ENCODE measurements around the gene FCN3. TPM values are rescaled to one million over a fixed set of nuclear protein-coding genes. Genes with fewer than 3 reads are reported as not detected.
"Not testable (repeated sequence)": the region's sequence is repeated elsewhere in the genome, so short reads cannot be mapped to it uniquely, and the experiment has no call there.

The FCN3 gene
- total RNA-seq, 1 donor from 2014 or later, result not detected

GRCh38 chr1:27405598-27406361 lies 31.2 kb upstream of the FCN3 start:
- H3K4me1 Mint-ChIP-seq (ENCODE audit: low read depth); H3K4me3 Mint-ChIP-seq; H3K27me3 Mint-ChIP-seq (ENCODE audit: insufficient read depth); intact Hi-C loops (cut with micrococcal nuclease); DNase-seq (ENCODE audit: low spot score); H3K27ac Mint-ChIP-seq; H3K9me3 Mint-ChIP-seq: not testable (repeated sequence)
- peaks cover 31% of the 10 kb centered on the region for H3K36me3 Mint-ChIP-seq (ENCODE audit: low read depth)

DNA sequence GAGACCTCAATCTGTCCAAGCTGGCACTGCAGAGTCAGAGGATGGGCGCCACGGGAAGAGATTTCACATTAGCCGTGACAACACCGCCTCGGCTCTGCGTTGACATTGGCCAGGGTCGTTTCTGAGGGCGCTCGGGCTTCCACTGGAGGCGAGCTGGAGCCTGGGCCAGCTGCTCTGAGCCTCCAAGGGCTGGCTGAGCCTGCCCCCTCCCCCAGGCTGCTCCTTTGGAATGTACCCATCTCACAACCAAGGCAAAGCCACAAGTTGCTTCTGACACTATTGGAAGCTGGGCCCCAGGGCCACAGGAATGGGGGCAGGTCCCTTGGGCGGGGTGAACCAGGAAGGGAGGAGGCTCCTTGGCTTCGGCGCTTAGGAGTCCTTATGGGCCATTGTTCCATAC lies 30.4 kb upstream of the FCN3 start:
- Mint-ChIP-seq H3K27me3 (ENCODE audit: insufficient read depth) (no peaks in the 10 kb centered on the region), H3K27ac (no peak overlapping the region), H3K4me1 (ENCODE audit: low read depth) (peaks cover 6% of the 10 kb centered on the region), H3K36me3 (ENCODE audit: low read depth) (peaks cover 28% of the 10 kb centered on the region), H3K9me3 (no peaks in the 10 kb centered on the region), H3K4me3 (no peak overlapping the region)
- DNase-seq (ENCODE audit: low spot score), result no peak
- intact Hi-C loops (cut with micrococcal nuclease), result no loop called here

GRCh38 chr1:27403931-27404330 lies 29.3 kb upstream of the FCN3 start:
- Mint-ChIP-seq H3K4me3 (no peak overlapping the region), H3K9me3 (no peaks in the 10 kb centered on the region), H3K4me1 (ENCODE audit: low read depth) (peaks cover 6% of the 10 kb centered on the region), H3K36me3 (ENCODE audit: low read depth) (peaks cover 23% of the 10 kb centered on the region), H3K27me3 (ENCODE audit: insufficient read depth) (no peaks in the 10 kb centered on the region), H3K27ac (peak overlapping the region; percentile 48)
- intact Hi-C loops (cut with micrococcal nuclease), result loop anchor here (1.0 kb wide), 1 partner anchor 202 kb away; no protein-coding TSS in a partner anchor
- DNase-seq (ENCODE audit: low spot score), result no peak

- Mint-ChIP-seq H3K27ac (no peak overlapping the region), H3K9me3 (no peaks in the 10 kb centered on the region), H3K36me3 (ENCODE audit: low read depth) (peaks cover 18% of the 10 kb centered on the region), H3K4me1 (ENCODE audit: low read depth) (peaks cover 6% of the 10 kb centered on the region), H3K4me3 (no peak overlapping the region), H3K27me3 (ENCODE audit: insufficient read depth) (no peaks in the 10 kb centered on the region)
- no peak for DNase-seq (ENCODE audit: low spot score)
- intact Hi-C loops (cut with micrococcal nuclease), result loop anchor here (1.0 kb wide), 1 partner anchor 203 kb away; no protein-coding TSS in a partner anchor
Measured at GRCh38 chr1:27403065-27403726, 28.6 kb upstream of the FCN3 start.

DNA sequence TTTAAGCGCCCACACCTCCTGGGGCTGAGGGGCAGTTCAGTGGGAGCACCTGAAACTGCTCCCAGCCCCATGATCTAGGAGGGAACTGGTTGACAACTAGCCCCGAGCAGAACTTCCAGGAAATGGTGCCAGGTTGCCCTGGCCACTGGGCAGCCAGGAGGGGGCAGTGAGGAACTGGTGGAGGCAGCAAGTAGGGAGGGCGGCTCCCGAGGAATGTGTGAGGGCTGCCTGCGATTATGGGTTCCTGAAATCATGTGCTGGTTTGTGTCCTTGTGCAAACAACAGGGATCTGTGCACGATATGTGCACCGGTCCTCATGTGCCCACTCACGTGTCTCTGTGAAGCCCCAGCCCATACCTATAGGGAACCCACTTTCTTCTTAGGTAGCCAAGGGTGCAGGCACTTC lies 27.7 kb upstream of the FCN3 start:
- intact Hi-C loops (cut with micrococcal nuclease), result no loop called here
- no peak for DNase-seq (ENCODE audit: low spot score)
- H3K4me3 Mint-ChIP-seq, result no peak overlapping the region
- H3K9me3 Mint-ChIP-seq, result no peaks in the 10 kb centered on the region
- peaks cover 6% of the 10 kb centered on the region for H3K4me1 Mint-ChIP-seq (ENCODE audit: low read depth)
- H3K27me3 Mint-ChIP-seq (ENCODE audit: insufficient read depth), result no peaks in the 10 kb centered on the region
- peaks cover 11% of the 10 kb centered on the region for H3K36me3 Mint-ChIP-seq (ENCODE audit: low read depth)
- H3K27ac Mint-ChIP-seq, result no peak overlapping the region

DNA sequence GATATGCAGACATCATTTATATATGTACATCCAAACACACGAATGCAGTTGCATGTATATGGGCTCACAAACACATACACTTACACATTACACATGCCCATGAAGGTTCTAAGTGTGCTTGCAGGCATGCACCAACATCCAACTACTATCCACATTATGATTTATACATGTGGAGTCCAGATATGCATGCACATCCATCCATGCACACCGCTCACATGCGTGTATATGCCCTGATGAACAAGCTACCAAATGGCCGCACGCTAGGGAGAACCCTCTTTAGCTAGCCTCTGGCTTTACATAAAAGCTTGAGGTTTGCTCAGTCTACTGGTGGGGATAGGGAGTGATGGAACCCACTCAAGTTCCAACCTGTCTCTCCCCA lies 26.3 kb upstream of the FCN3 start:
- DNase-seq (ENCODE audit: low spot score), result no peak
- Mint-ChIP-seq H3K27me3 (ENCODE audit: insufficient read depth) (no peaks in the 10 kb centered on the region), H3K9me3 (no peaks in the 10 kb centered on the region), H3K4me3 (no peak overlapping the region), H3K27ac (no peak overlapping the region), H3K36me3 (ENCODE audit: low read depth) (peaks cover 7% of the 10 kb centered on the region), H3K4me1 (ENCODE audit: low read depth) (peaks cover 6% of the 10 kb centered on the region)
- intact Hi-C loops (cut with micrococcal nuclease), result no loop called here

GRCh38 chr1:27400082-27400962 lies 25.7 kb upstream of the FCN3 start:
- Mint-ChIP-seq H3K4me3 (no peak overlapping the region), H3K9me3 (no peaks in the 10 kb centered on the region), H3K36me3 (ENCODE audit: low read depth) (peaks cover 7% of the 10 kb centered on the region), H3K27me3 (ENCODE audit: insufficient read depth) (no peaks in the 10 kb centered on the region), H3K4me1 (ENCODE audit: low read depth) (peaks cover 6% of the 10 kb centered on the region), H3K27ac (no peak overlapping the region)
- DNase-seq (ENCODE audit: low spot score), result no peak
- intact Hi-C loops (cut with micrococcal nuclease), result no loop called here

DNA sequence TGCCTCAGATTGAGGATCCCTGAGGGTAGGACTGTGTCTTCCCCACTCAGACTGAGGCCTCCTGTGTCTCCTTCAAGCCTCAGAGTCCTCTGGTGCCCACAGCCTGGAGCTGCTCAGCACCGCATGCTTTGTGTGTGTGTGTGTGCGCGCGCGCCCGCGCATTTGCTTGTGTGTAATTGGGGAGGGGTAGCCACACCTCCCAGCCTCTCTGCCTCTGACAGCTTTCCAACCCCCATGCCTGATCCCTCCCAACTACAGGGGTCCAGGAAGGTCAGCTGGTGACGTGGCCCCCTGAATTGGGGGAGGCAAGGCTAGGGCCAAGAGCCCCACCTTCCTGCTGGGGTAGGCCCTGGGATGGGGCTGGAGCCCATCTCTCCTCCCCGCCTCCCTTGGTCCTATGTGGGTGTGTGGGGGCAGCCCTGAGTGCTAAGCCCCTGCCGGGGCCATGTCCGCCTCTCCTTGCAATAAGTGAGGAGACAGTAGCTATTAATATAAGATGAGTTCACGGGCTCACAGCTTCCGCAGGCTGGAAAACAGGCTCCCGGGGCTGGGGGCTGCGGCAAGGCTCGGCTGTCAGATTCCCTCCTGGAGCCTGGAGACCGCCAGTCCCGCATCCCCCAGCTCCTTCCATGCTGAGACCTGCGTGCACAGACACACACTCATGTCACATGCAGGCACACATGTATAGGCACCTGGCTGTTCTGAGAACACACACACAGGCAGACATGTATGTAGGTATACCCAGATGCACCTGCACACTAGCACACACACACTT lies 24.8 kb upstream of the FCN3 start:
- intact Hi-C loops (cut with micrococcal nuclease), result loop anchor here (10.0 kb wide), 1 partner anchor 285 kb away; no protein-coding TSS in a partner anchor
- Mint-ChIP-seq H3K36me3 (ENCODE audit: low read depth) (peaks cover 6% of the 10 kb centered on the region), H3K9me3 (no peaks in the 10 kb centered on the region), H3K4me1 (ENCODE audit: low read depth) (peaks cover 6% of the 10 kb centered on the region), H3K27ac (no peak overlapping the region), H3K4me3 (no peak overlapping the region), H3K27me3 (ENCODE audit: insufficient read depth) (no peaks in the 10 kb centered on the region)
- DNase-seq (ENCODE audit: low spot score), result no peak

- Mint-ChIP-seq H3K4me3 (no peak overlapping the region), H3K9me3 (no peaks in the 10 kb centered on the region), H3K4me1 (ENCODE audit: low read depth) (no peaks in the 10 kb centered on the region), H3K27me3 (ENCODE audit: insufficient read depth) (no peaks in the 10 kb centered on the region), H3K27ac (peak overlapping the region; percentile 43), H3K36me3 (ENCODE audit: low read depth) (no peaks in the 10 kb centered on the region)
- intact Hi-C loops (cut with micrococcal nuclease), result loop anchor here (10.0 kb wide), 1 partner anchor 284 kb away; no protein-coding TSS in a partner anchor
- DNase-seq (ENCODE audit: low spot score), result no peak
Measured at GRCh38 chr1:27398405-27399149, 24.0 kb upstream of the FCN3 start.

DNA sequence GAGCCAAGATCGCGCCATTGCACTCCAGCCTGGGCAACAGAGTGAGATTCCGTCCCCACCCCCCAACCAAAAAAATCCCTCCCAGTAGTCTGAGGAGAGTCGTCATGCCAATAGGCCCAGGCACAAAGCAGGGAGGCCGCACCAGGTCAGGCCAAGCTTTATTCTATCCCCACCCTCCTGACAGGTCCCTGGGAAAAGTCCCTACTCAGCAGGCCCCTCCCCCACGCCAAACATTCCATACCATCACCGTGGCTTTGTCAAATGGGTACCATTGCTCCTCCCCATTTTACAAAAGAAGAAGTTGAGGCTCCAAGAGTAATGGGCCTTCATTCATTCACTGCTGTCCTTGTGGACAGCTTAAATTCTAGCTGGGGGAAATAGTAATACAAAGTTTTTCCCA lies 23.1 kb upstream of the FCN3 start:
- H3K36me3 Mint-ChIP-seq (ENCODE audit: low read depth), result no peaks in the 10 kb centered on the region
- intact Hi-C loops (cut with micrococcal nuclease), result loop anchor here (10.0 kb wide), 1 partner anchor 283 kb away; no protein-coding TSS in a partner anchor
- H3K27me3 Mint-ChIP-seq (ENCODE audit: insufficient read depth), result peaks cover 2% of the 10 kb centered on the region
- H3K4me3 Mint-ChIP-seq, result no peak overlapping the region
- no peak overlapping the region for H3K27ac Mint-ChIP-seq
- no peak for DNase-seq (ENCODE audit: low spot score)
- no peaks in the 10 kb centered on the region for H3K9me3 Mint-ChIP-seq
- H3K4me1 Mint-ChIP-seq (ENCODE audit: low read depth), result no peaks in the 10 kb centered on the region

- H3K27me3 Mint-ChIP-seq (ENCODE audit: insufficient read depth), result peaks cover 3% of the 10 kb centered on the region
- intact Hi-C loops (cut with micrococcal nuclease), result loop anchor here (10.0 kb wide), 1 partner anchor 282 kb away; no protein-coding TSS in a partner anchor
- no peaks in the 10 kb centered on the region for H3K36me3 Mint-ChIP-seq (ENCODE audit: low read depth)
- peaks cover 3% of the 10 kb centered on the region for H3K4me1 Mint-ChIP-seq (ENCODE audit: low read depth)
- H3K27ac Mint-ChIP-seq, result no peak overlapping the region
- DNase-seq (ENCODE audit: low spot score), result no peak
- H3K4me3 Mint-ChIP-seq, result no peak overlapping the region
- no peaks in the 10 kb centered on the region for H3K9me3 Mint-ChIP-seq
Measured at GRCh38 chr1:27397110-27397509, 22.5 kb upstream of the FCN3 start.

Data from activated T-helper 1 cell treated with anti-CD3 and anti-CD28 coated beads, Interleukin-12 subunit alpha, Interleukin-12 subunit beta, Interleukin-2, Interleukin-4 antibody, amounts not matched to agents 30 ng/mL and 10 ng/mL and 1 ng/mL, durations not matched to agents 14 hours and 24 hours and 36 hours (primary cell).